GM08714 (cell line): ENCODE data around the gene ERMAP.
A peak's percentile ranks its signal among the peaks of the same experiment; 100 is the strongest.
"Not testable (repeated sequence)": the region's sequence is repeated elsewhere in the genome, so short reads cannot be mapped to it uniquely, and the experiment has no call there.

Source experiments
- H3K4me3 ChIP-seq: fragments of 200-500 bp; sonication (Bioruptor generic); 2 replicates; pipeline ENCODE4 v1.5.1; 2014; ENCODE audit warnings: mild to moderate bottlenecking, low read length, inconsistent platforms
- ZNF274 ChIP-seq: IDR thresholded peaks from 2 replicates; pipeline ENCODE4 v1.6.1; 2012; ENCODE audit warnings: mild to moderate bottlenecking, low read depth, low read length

The ERMAP gene

GRCh38 chr1:42845193-42845592 is 28.3 kb downstream of the ERMAP start:
- H3K4me3 ChIP-seq, result no peak overlapping the region; the same call in 1 of the 2 replicates
- no peak for TF ChIP-seq ZNF274

GRCh38 chr1:42845866-42846256 is 28.9 kb downstream of the ERMAP start:
- no peak for TF ChIP-seq ZNF274
- peak overlapping the region; percentile 97 for H3K4me3 ChIP-seq

GRCh38 chr1:42846257-42847110 is 29.6 kb downstream of the ERMAP start, which contains the start of gene ZNF691:
ZNF691 (plus strand) TSS chr1:42846613; CDS start chr1:42849659, 3,046 bp downstream.
- peak within 1 kb of the TSS; percentile 97 for H3K4me3 ChIP-seq
- TF ChIP-seq ZNF274, result no peak

- peak overlapping the region; percentile 78 for H3K4me3 ChIP-seq
- TF ChIP-seq ZNF274, result no peak
These were observed 30.2 kb downstream of the ERMAP start for GRCh38 chr1:42847111-42847595.

- peak overlapping the region; percentile 78 for H3K4me3 ChIP-seq
- no peak for TF ChIP-seq ZNF274
These were observed 31.0 kb downstream of the ERMAP start for GRCh38 chr1:42847721-42848460.

- TF ChIP-seq ZNF274, result no peak
- no peak overlapping the region for H3K4me3 ChIP-seq
These were observed 32.1 kb downstream of the ERMAP start for GRCh38 chr1:42848823-42849537.

- TF ChIP-seq ZNF274, result no peak
- H3K4me3 ChIP-seq, result no peak overlapping the region
These were observed 33.0 kb downstream of the ERMAP start for GRCh38 chr1:42849944-42850343.

GRCh38 chr1:42851420-42851819 is 34.5 kb downstream of the ERMAP start:
- TF ChIP-seq ZNF274, result no peak
- H3K4me3 ChIP-seq, result no peak overlapping the region

GRCh38 chr1:42851960-42852607 is 35.2 kb downstream of the ERMAP start:
- no peak for TF ChIP-seq ZNF274
- no peak overlapping the region for H3K4me3 ChIP-seq

- TF ChIP-seq ZNF274, result no peak
- no peak overlapping the region for H3K4me3 ChIP-seq
These were observed 35.7 kb downstream of the ERMAP start for GRCh38 chr1:42852608-42852980.

GRCh38 chr1:42853116-42853884 is 36.4 kb downstream of the ERMAP start:
- TF ChIP-seq ZNF274, result no peak
- H3K4me3 ChIP-seq, result no peak overlapping the region

- not testable (repeated sequence) for H3K4me3 ChIP-seq
These were observed 39.6 kb downstream of the ERMAP start for GRCh38 chr1:42856554-42856953.

- not testable (repeated sequence) for H3K4me3 ChIP-seq
These were observed 42.4 kb downstream of the ERMAP start for GRCh38 chr1:42859366-42859765.
